ENCODE data around the gene JOSD2. TPM values are rescaled to one million over a fixed set of nuclear protein-coding genes. Genes with fewer than 3 reads are reported as not detected.

JOSD2 gene
- total RNA-seq, 4 donors from 2014 or later: 1.8 to 22.8 (median 5.5) TPM

DNA sequence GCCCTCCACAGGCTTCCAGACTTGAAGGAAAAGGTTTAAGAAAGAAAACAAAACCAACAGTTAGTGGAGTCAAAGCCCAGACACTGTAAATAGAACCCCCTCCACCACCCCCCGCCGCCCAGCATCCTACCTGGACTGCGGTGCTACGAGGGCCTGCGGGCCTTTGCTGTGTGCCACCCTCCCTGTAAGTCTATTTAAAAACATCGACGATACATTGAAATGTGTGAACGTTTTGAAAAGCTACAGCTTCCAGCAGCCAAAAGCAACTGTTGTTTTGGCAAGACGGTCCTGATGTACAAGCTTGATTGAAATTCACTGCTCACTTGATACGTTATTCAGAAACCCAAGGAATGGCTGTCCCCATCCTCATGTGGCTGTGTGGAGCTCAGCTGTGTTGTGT lies 28.1 kb downstream of the JOSD2 start:
- H3K27ac ChIP-seq: no peak overlapping the region
- TF ChIP-seq POLR2A (IDR thresholded peaks at IDR 0.05): no peak
- no peak for TF ChIP-seq CTCF (IDR thresholded peaks at IDR 0.05)
- H3K4me1 ChIP-seq: no peaks in the 10 kb centered on the region
- no peaks in the 10 kb centered on the region for H3K9me3 ChIP-seq
- intact Hi-C loops (cut with DNase I; ENCODE audit: low total_unique reads): no loop called here
- H3K36me3 ChIP-seq: no peaks in the 10 kb centered on the region
- peaks cover 0 to 9% of the 10 kb centered on the region in 2 donors for H3K27me3 ChIP-seq
- DNase-seq: no peak
- H3K4me3 ChIP-seq: no peak overlapping the region

GRCh38 chr19:50482271-50482855 lies 28.6 kb downstream of the JOSD2 start:
- no peak for TF ChIP-seq POLR2A (IDR thresholded peaks at IDR 0.05)

DNA sequence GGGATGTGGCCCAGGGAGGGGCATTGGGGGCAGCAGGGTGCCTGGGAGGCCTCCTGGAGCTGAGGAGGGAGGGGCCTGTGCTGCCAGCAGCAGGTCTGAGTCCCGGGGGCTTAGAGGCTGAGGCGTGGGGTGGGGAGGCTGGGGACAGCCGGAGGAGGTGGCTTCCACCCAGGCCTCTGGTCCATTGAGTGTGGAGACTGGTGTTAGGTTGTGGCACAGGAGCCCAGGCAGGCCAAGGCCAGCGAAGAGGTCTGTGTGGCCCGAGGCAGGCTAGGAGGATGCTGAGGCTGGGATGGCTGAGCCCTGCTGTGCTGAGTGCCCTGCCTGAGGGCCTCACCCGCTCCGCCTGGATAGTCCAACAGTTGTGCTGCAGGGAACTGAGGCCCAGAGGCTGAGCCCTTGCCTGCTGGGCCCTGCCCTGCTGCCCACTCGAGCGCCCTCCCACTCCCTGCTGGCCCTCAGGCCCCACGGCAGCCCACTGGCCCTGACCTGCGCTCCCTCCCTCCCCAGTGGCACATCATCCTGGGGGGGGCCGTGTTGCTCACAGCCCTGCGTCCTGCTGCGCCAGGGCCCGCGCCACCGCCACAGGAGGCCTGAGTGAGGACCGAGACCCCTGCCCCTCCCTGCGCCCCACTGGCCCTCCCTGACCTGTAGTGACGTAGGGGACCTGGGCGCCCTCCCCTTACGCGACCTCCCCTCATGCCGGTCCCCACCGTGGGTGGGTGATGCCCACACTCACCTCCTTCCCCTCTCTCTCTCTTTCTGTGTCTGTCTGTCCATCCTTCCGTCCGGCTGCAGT lies 29.4 kb downstream of the JOSD2 start:
- no peak for TF ChIP-seq POLR2A (IDR thresholded peaks at IDR 0.05)
- no peak for TF ChIP-seq CTCF (IDR thresholded peaks at IDR 0.05)
- intact Hi-C loops (cut with DNase I; ENCODE audit: low total_unique reads): no loop called here
- H3K9me3 ChIP-seq: no peaks in the 10 kb centered on the region
- no peak overlapping the region for H3K4me3 ChIP-seq
- H3K27ac ChIP-seq: no peak overlapping the region
- H3K27me3 ChIP-seq: no peaks in the 10 kb centered on the region
- peaks cover 0 to 10% of the 10 kb centered on the region in 2 donors for H3K4me1 ChIP-seq
- DNase-seq: no peak
- H3K36me3 ChIP-seq: no peaks in the 10 kb centered on the region

More at GRCh38 chr19:50482271-50482855, 28.6 kb downstream of the JOSD2 start:
- DNase-seq: no peak
- intact Hi-C loops (cut with DNase I; ENCODE audit: low total_unique reads): no loop called here
- H3K9me3 ChIP-seq: no peaks in the 10 kb centered on the region
- peaks cover 0 to 5% of the 10 kb centered on the region in 2 donors for H3K27me3 ChIP-seq
- no peak overlapping the region for H3K4me3 ChIP-seq
- no peak overlapping the region for H3K27ac ChIP-seq
- H3K4me1 ChIP-seq: peaks cover 0 to 4% of the 10 kb centered on the region in 2 donors
- H3K36me3 ChIP-seq: no peaks in the 10 kb centered on the region

- H3K4me3 ChIP-seq: no peak overlapping the region
- H3K4me1 ChIP-seq: peaks cover 0 to 10% of the 10 kb centered on the region in 2 donors
- intact Hi-C loops (cut with DNase I; ENCODE audit: low total_unique reads): no loop called here
- DNase-seq: no peak
- no peaks in the 10 kb centered on the region for H3K27me3 ChIP-seq
- no peak for TF ChIP-seq CTCF (IDR thresholded peaks at IDR 0.05)
- TF ChIP-seq POLR2A (IDR thresholded peaks at IDR 0.05): no peak
- no peaks in the 10 kb centered on the region for H3K9me3 ChIP-seq
- H3K27ac ChIP-seq: no peak overlapping the region
- no peaks in the 10 kb centered on the region for H3K36me3 ChIP-seq
Observed at GRCh38 chr19:50480281-50481111, 30.5 kb downstream of the JOSD2 start.

DNA sequence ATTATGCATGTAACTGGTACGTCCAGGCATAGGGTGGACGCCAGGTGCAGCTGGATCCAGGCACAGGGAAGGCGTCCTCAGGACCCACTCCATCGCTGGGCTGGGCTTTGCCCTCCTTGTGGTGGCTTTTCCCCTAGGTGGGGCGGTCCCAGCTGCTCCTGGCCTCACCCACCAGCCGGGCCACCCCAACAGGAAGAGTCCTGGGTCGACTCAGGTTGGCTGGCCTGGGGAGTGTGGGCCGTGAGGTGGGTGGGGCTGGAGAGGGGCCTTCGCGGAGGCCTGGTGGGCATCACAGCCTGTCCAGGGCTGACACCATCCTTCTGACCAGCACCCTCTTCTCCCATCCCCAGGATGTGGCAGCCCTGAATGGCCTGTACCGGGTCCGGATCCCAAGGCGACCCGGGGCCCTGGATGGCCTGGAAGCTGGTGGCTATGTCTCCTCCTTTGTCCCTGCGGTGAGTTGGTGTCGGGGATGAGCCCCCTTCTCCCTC lies 31.2 kb downstream of the JOSD2 start:
- Histone ChIP-seq H3K9me3 (no peaks in the 10 kb centered on the region), H3K27me3 (no peaks in the 10 kb centered on the region), H3K4me3 (no peak overlapping the region), H3K4me1 (peaks cover 0 to 10% of the 10 kb centered on the region in 2 donors), H3K27ac (no peak overlapping the region), H3K36me3 (no peaks in the 10 kb centered on the region)
- intact Hi-C loops (cut with DNase I; ENCODE audit: low total_unique reads): no loop called here
- no peak for DNase-seq
- TF ChIP-seq CTCF (IDR thresholded peaks at IDR 0.05) (no peak), POLR2A (IDR thresholded peaks at IDR 0.05) (no peak)
